Measurements from ENCODE around the gene FAM50A. TPM values are rescaled to one million over a fixed set of nuclear protein-coding genes. Genes with fewer than 3 reads are reported as not detected.
A peak's percentile ranks its signal among the peaks of the same experiment; 100 is the strongest.

Gene FAM50A
- total and polyA plus RNA-seq, 2 experiments from 2014 or later, result 54.7 to 122 TPM

GRCh38 chrX:154473683-154474082, 29.7 kb downstream of the FAM50A start:
- DNase-seq, result no peak
- Histone ChIP-seq H3K9me3 (ENCODE audit: low read depth) (no peaks in the 10 kb centered on the region), H2AFZ (no peak overlapping the region), H3K4me1 (ENCODE audit: insufficient read depth) (no peaks in the 10 kb centered on the region), H3F3A (ENCODE audit: insufficient read depth) (peaks cover 13% of the 10 kb centered on the region; the same call in 1 of the 2 replicates), H3K4me3 (no peak overlapping the region), H3K27me3 (replicated peaks; ENCODE audit: insufficient read depth) (no peaks in the 10 kb centered on the region), H3K79me2 (ENCODE audit: insufficient read depth) (no peaks in the 10 kb centered on the region), H3K27ac (no peak overlapping the region), H3K36me3 (ENCODE audit: low read depth) (no peaks in the 10 kb centered on the region), H4K20me1 (ENCODE audit: insufficient read depth) (no peaks in the 10 kb centered on the region), H3K9me2 (ENCODE audit: insufficient read depth) (no peaks in the 10 kb centered on the region), H3K4me2 (ENCODE audit: unreplicated experiment) (no peak overlapping the region), H3K9ac (no peak overlapping the region)
- 77 to 89% methylated on average over 6 to 7 of the region's 7 CpGs for WGBS, 2 experiments (ENCODE audit: low coverage in 1 of 2, low lambda C conversion rate in 2 of 2, missing lambda C conversion rate in 2 of 2)
- in situ Hi-C loops (cut with MboI), result no loop called here
- TF ChIP-seq EZH2 (IDR thresholded peaks at IDR 0.05; ENCODE audit: insufficient read depth, poor library complexity, severe bottlenecking) (no peak), EZH2phosphoT487 (IDR thresholded peaks at IDR 0.05; ENCODE audit: insufficient read depth, low read depth) (no peak)

GRCh38 chrX:154476821-154477220, 32.9 kb downstream of the FAM50A start:
- in situ Hi-C loops (cut with MboI), result no loop called here
- no peaks in the 10 kb centered on the region for H3K36me3 ChIP-seq (ENCODE audit: low read depth)
- no peaks in the 10 kb centered on the region for H3K4me1 ChIP-seq (ENCODE audit: insufficient read depth)
- H3K27me3 ChIP-seq (replicated peaks; ENCODE audit: insufficient read depth), result no peaks in the 10 kb centered on the region
- H4K20me1 ChIP-seq (ENCODE audit: insufficient read depth), result no peaks in the 10 kb centered on the region
- peak; percentile 13 for DNase-seq
- H3F3A ChIP-seq (ENCODE audit: insufficient read depth), result peaks cover 13% of the 10 kb centered on the region; the same call in 1 of the 2 replicates
- H3K9me2 ChIP-seq (ENCODE audit: insufficient read depth), result no peaks in the 10 kb centered on the region
- H3K9ac ChIP-seq, result no peak overlapping the region; the same call in 1 of the 2 replicates
- no peaks in the 10 kb centered on the region for H3K9me3 ChIP-seq (ENCODE audit: low read depth)
- 64 to 76% methylated on average over 8 of the region's 8 CpGs for WGBS, 2 experiments (ENCODE audit: low coverage in 1 of 2, low lambda C conversion rate in 2 of 2, missing lambda C conversion rate in 2 of 2)
- H3K27ac ChIP-seq, result 0 out of 2 replicates have a peak overlapping the region, but pooled peaks have one; percentile 70
- H3K4me2 ChIP-seq (ENCODE audit: unreplicated experiment), result no peak overlapping the region
- H3K79me2 ChIP-seq (ENCODE audit: insufficient read depth), result no peaks in the 10 kb centered on the region
- no peak overlapping the region for H2AFZ ChIP-seq
- no peak overlapping the region for H3K4me3 ChIP-seq
- TF ChIP-seq EZH2 (IDR thresholded peaks at IDR 0.05; ENCODE audit: insufficient read depth, poor library complexity, severe bottlenecking), result no peak
- TF ChIP-seq EZH2phosphoT487 (IDR thresholded peaks at IDR 0.05; ENCODE audit: insufficient read depth, low read depth), result no peak

- peaks cover 13% of the 10 kb centered on the region; the same call in 1 of the 2 replicates for H3F3A ChIP-seq (ENCODE audit: insufficient read depth)
- H3K9me2 ChIP-seq (ENCODE audit: insufficient read depth), result no peaks in the 10 kb centered on the region
- peak overlapping the region; percentile 68 for H3K4me3 ChIP-seq
- in situ Hi-C loops (cut with MboI), result no loop called here
- no peaks in the 10 kb centered on the region for H3K9me3 ChIP-seq (ENCODE audit: low read depth)
- no peak overlapping the region for H2AFZ ChIP-seq
- H3K27me3 ChIP-seq (replicated peaks; ENCODE audit: insufficient read depth), result no peaks in the 10 kb centered on the region
- H3K79me2 ChIP-seq (ENCODE audit: insufficient read depth), result no peaks in the 10 kb centered on the region
- peak overlapping the region; percentile 70 for H3K27ac ChIP-seq
- TF ChIP-seq EZH2 (IDR thresholded peaks at IDR 0.05; ENCODE audit: insufficient read depth, poor library complexity, severe bottlenecking) (no peak), EZH2phosphoT487 (IDR thresholded peaks at IDR 0.05; ENCODE audit: insufficient read depth, low read depth) (no peak)
- no peaks in the 10 kb centered on the region for H3K36me3 ChIP-seq (ENCODE audit: low read depth)
- H3K4me2 ChIP-seq (ENCODE audit: unreplicated experiment), result peak overlapping the region; percentile 53
- H3K9ac ChIP-seq, result peak overlapping the region; percentile 78
- 58 to 68% methylated on average over 15 to 17 of the region's 24 CpGs for WGBS, 2 experiments (ENCODE audit: low coverage in 1 of 2, low lambda C conversion rate in 2 of 2, missing lambda C conversion rate in 2 of 2)
- H4K20me1 ChIP-seq (ENCODE audit: insufficient read depth), result no peaks in the 10 kb centered on the region
- H3K4me1 ChIP-seq (ENCODE audit: insufficient read depth), result no peaks in the 10 kb centered on the region
- DNase-seq, result peak; percentile 21
These were observed 34.0 kb downstream of the FAM50A start for GRCh38 chrX:154477891-154478477.

- Histone ChIP-seq H3K4me3 (peak within 1 kb of the TSS; percentile 68), H3K4me2 (ENCODE audit: unreplicated experiment) (peak within 1 kb of the TSS; percentile 58), H2AFZ (peak within 1 kb of the TSS; percentile 79), H3K27ac (peak within 1 kb of the TSS; percentile 70), H3F3A (ENCODE audit: insufficient read depth) (peaks cover 13% of the 10 kb centered on the region; the same call in 1 of the 2 replicates), H3K36me3 (ENCODE audit: low read depth) (no peaks in the 10 kb centered on the region), H3K79me2 (ENCODE audit: insufficient read depth) (no peaks in the 10 kb centered on the region), H4K20me1 (ENCODE audit: insufficient read depth) (no peaks in the 10 kb centered on the region), H3K4me1 (ENCODE audit: insufficient read depth) (no peaks in the 10 kb centered on the region), H3K9me2 (ENCODE audit: insufficient read depth) (no peaks in the 10 kb centered on the region), H3K9me3 (ENCODE audit: low read depth) (no peaks in the 10 kb centered on the region), H3K9ac (peak within 1 kb of the TSS; percentile 78), H3K27me3 (replicated peaks; ENCODE audit: insufficient read depth) (no peaks in the 10 kb centered on the region)
- 3 to 4% methylated on average over 40 to 51 of the region's 85 CpGs for WGBS, 2 experiments (ENCODE audit: low coverage in 1 of 2, low lambda C conversion rate in 2 of 2, missing lambda C conversion rate in 2 of 2)
- in situ Hi-C loops (cut with MboI), result no loop called here
- peak; percentile 94 for DNase-seq
- TF ChIP-seq EZH2 (IDR thresholded peaks at IDR 0.05; ENCODE audit: insufficient read depth, poor library complexity, severe bottlenecking) (no peak), EZH2phosphoT487 (IDR thresholded peaks at IDR 0.05; ENCODE audit: insufficient read depth, low read depth) (no peak)
These were observed 35.0 kb downstream of the FAM50A start, which contains the start of gene LAGE3 for GRCh38 chrX:154478728-154479622. TSS of gene LAGE3 (minus strand) at chrX:154479281. CDS start at chrX:154478915, 366 bp downstream.
